Parathyroid adenoma (tissue), 2 donors: ENCODE data around the gene NTSR1.

ENCODE experiments used
- H2AFZ ChIP-seq: fragments of 300-600 bp; sonication (generic); one replicate; pipeline ENCODE4 v1.7.0; 2017; ENCODE audit warnings: antibody characterized with exemption, mild to moderate bottlenecking
- H3K27ac ChIP-seq: fragments of 300-600 bp; sonication (generic); one replicate; pipeline ENCODE4 v1.7.0; 2017
- H3K27me3 ChIP-seq: fragments of 300-600 bp; sonication (generic); one replicate; pipeline ENCODE4 v1.7.0; 2017; ENCODE audit warnings: low read length; ENCODE audit not compliant: control insufficient read depth, insufficient read depth
- H3K36me3 ChIP-seq: fragments of 300-600 bp; sonication (generic); one replicate; pipeline ENCODE4 v1.7.0; 2017; ENCODE audit warnings: low read length; ENCODE audit not compliant: control insufficient read depth, insufficient read depth
- H3K4me1 ChIP-seq: fragments of 300-600 bp; sonication (generic); one replicate; pipeline ENCODE4 v1.7.0; 2017; ENCODE audit warnings: control low read depth
- H3K4me2 ChIP-seq: fragments of 300-600 bp; sonication (generic); one replicate; pipeline ENCODE4 v1.7.0; 2017; ENCODE audit warnings: low read length
- H3K4me3 ChIP-seq: fragments of 300-600 bp; sonication (generic); one replicate; pipeline ENCODE4 v1.7.0; 2017; ENCODE audit warnings: low read depth, low read length
- H3K79me2 ChIP-seq: fragments of 300-600 bp; sonication (generic); one replicate; pipeline ENCODE4 v1.7.0; 2017; ENCODE audit warnings: control low read depth
- H3K9ac ChIP-seq: fragments of 300-600 bp; sonication (generic); one replicate; pipeline ENCODE4 v1.7.0; 2017; ENCODE audit warnings: mild to moderate bottlenecking
- H3K9me3 ChIP-seq: fragments of 300-600 bp; sonication (generic); one replicate; pipeline ENCODE4 v1.7.0; 2017; ENCODE audit warnings: low read length; ENCODE audit not compliant: control insufficient read depth
- TF ChIP-seq, protein P1 (sequence below): fragments of 300-600 bp; sonication (generic); IDR thresholded peaks from one replicate; pipeline ENCODE4 v1.7.0; 2017; ENCODE audit warnings: antibody characterized with exemption, mild to moderate bottlenecking
- donor health status: primary hyperparathyroidism.

Gene NTSR1

DNA sequence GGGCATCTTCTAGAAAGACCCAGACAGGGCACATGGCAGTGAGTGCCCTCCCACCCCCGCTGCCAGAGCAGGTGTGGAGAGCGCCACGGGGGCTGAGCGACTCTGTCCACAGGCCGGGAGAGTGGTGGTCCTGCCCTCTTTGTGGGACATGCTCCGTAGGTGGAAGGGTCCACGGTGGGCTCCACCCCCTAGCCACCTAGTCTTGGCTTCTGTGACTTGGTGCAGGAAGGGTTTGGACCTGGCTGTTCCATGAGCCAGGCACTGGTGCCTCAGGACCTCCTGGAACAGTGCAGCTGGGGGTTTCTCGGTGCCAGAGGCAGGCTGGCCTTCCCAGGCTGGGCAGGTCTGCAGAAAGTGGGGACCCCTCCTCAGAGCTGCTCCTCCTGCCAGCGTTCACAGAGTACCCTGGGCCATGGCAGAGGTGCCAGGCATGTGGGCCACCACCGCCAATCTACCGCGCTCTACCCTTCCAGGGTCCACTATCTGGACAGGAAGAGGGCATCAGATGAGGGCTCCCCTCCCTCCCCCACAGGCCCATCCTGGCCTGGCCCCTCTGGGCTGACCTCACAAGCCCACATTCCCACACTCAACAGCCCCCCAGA, 43.4 kb upstream of the NTSR1 start:
- Histone ChIP-seq H3K79me2 (no peaks in the 10 kb centered on the region), H3K9me3 (no peaks in the 10 kb centered on the region), H3K4me1 (no peaks in the 10 kb centered on the region), H3K27me3 (no peaks in the 10 kb centered on the region), H3K27ac (no peak overlapping the region), H3K4me3 (no peak overlapping the region), H3K9ac (no peak overlapping the region), H2AFZ (no peak overlapping the region), H3K36me3 (no peaks in the 10 kb centered on the region), H3K4me2 (no peak overlapping the region)
- TF ChIP-seq, protein P1, sequence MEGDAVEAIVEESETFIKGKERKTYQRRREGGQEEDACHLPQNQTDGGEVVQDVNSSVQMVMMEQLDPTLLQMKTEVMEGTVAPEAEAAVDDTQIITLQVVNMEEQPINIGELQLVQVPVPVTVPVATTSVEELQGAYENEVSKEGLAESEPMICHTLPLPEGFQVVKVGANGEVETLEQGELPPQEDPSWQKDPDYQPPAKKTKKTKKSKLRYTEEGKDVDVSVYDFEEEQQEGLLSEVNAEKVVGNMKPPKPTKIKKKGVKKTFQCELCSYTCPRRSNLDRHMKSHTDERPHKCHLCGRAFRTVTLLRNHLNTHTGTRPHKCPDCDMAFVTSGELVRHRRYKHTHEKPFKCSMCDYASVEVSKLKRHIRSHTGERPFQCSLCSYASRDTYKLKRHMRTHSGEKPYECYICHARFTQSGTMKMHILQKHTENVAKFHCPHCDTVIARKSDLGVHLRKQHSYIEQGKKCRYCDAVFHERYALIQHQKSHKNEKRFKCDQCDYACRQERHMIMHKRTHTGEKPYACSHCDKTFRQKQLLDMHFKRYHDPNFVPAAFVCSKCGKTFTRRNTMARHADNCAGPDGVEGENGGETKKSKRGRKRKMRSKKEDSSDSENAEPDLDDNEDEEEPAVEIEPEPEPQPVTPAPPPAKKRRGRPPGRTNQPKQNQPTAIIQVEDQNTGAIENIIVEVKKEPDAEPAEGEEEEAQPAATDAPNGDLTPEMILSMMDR: no peak

DNA sequence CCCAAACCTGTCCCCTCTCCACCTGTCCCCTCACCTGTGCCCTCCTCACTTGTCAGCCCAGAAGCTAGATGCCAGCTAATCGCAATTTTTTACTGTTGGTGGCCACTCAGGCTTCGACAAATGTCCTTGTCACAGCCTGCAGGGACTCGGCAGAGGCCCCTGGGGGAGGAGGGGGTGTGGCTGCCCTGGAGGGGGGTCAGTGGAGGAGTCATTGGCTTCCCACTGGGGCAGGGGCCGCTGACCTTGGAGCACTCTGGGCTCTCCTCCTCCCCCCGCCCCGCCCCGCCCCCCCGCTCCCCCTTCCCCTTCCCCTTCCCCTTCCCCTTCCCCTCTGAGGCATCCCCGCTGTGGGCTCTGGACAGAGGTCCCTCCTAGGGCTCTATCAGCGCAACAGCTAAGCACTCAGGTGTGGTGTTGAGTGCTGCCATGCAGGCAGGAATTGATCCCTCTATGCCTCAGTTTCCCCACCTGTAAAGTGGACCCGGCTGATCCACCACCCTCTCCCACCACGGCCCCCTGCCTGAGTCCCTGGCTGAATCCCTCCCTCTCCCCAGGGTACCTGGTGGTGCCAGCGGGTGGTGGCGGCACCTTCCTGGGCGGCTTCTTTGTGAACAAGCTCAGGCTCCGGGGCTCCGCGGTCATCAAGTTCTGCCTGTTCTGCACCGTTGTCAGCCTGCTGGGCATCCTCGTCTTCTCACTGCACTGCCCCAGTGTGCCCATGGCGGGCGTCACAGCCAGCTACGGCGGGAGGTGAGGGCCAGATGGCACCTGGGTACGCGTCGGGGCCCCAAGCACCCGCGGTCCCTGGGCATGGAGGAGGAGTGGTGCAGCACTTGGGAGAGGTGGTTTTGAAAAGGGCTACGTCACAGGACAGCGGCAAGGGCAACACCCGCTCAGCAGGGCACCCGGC, 42.6 kb upstream of the NTSR1 start:
- Histone ChIP-seq H2AFZ (no peak overlapping the region), H3K27me3 (no peaks in the 10 kb centered on the region), H3K36me3 (no peaks in the 10 kb centered on the region), H3K79me2 (no peaks in the 10 kb centered on the region), H3K9ac (no peak overlapping the region), H3K4me3 (no peak overlapping the region), H3K9me3 (no peaks in the 10 kb centered on the region), H3K4me1 (no peaks in the 10 kb centered on the region), H3K4me2 (no peak overlapping the region), H3K27ac (no peak overlapping the region)
- TF ChIP-seq, protein P1: no peak

DNA sequence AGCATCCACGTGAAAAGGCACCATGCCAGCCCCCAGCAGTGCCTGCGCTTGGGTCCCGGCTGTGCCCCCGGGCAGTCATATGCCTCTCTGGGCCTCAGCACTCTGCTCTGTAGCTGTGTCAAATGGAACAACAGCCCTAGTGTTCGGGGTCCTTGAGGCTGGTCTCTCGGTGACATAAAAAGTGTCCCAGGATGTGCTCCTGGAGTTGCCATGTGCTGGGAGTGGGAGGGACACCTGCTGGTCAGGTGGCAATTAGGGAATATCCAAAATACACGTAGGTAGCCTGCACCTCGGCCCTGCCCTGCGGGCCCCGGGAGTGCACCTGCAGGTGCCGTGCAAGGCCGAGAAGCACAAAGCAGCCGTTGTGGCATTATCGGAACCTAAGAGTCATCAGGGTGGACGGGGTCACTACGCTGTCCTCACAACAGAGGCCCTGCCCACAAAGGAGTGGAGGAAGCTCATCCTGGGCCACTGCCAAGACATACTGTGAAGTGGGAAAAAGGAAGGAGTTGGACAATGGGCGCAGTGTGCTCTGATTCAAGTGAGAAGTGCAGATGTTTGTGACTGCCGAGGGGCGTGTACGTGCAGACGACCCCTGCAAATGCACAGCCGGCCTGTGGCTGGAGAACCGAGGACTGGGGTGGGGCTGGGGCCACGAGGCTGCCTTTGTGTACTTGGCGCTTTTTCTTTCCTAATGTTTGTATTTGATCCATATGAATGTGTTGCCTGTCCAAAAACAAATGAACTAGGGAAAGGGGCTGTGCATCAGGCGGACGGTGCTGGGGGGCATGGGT, 41.7 kb upstream of the NTSR1 start:
- H3K9me3 ChIP-seq: no peaks in the 10 kb centered on the region
- H3K4me2 ChIP-seq: no peak overlapping the region
- no peak overlapping the region for H3K9ac ChIP-seq
- H3K79me2 ChIP-seq: no peaks in the 10 kb centered on the region
- H3K27me3 ChIP-seq: no peaks in the 10 kb centered on the region
- no peak overlapping the region for H2AFZ ChIP-seq
- TF ChIP-seq, protein P1: no peak
- H3K36me3 ChIP-seq: no peaks in the 10 kb centered on the region
- H3K4me3 ChIP-seq: no peak overlapping the region
- no peak overlapping the region for H3K27ac ChIP-seq
- no peaks in the 10 kb centered on the region for H3K4me1 ChIP-seq

DNA sequence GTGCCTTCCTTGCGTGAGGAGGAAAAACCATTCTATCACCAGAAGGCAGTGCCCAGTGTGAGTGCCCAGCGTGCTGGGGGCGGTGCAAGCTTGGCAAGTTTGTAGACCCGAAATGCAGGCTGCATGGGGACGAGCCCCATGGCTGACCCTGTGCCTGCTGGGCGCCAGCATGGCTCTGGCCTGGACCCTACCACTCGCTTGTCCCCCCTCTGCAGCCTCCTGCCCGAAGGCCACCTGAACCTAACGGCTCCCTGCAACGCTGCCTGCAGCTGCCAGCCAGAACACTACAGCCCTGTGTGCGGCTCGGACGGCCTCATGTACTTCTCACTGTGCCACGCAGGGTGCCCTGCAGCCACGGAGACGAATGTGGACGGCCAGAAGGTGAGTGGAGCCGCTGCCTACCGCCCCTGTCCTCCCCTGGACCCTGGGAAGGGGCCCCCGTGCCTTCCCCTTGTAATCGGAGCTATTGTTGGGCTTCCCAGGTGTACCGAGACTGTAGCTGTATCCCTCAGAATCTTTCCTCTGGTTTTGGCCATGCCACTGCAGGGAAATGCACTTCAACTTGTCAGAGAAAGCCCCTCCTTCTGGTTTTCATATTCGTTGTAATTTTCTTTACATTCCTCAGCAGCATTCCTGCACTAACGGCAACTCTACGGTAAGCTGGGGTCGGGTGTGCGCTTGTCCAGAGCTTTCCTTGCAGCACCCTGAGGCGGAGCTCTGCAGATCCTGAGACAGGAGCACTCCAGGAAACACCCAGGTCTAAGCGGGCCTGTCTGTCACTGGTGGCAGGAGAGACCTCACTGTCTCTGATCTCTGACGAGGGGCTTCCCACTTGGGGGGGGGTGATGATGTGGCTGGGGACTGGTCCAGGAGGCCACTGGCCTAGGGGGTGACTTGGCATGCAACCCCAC, 40.9 kb upstream of the NTSR1 start:
- Histone ChIP-seq H3K27me3 (no peaks in the 10 kb centered on the region), H2AFZ (no peak overlapping the region), H3K36me3 (no peaks in the 10 kb centered on the region), H3K79me2 (no peaks in the 10 kb centered on the region), H3K4me3 (no peak overlapping the region), H3K9me3 (no peaks in the 10 kb centered on the region), H3K9ac (no peak overlapping the region), H3K4me1 (no peaks in the 10 kb centered on the region), H3K27ac (no peak overlapping the region), H3K4me2 (no peak overlapping the region)
- TF ChIP-seq, protein P1: no peak
